ENCODE measurements around the gene ZBTB5. TPM values are rescaled to one million over a fixed set of nuclear protein-coding genes. Genes with fewer than 3 reads are reported as not detected.

Gene ZBTB5
- total and polyA plus RNA-seq, 9 donors, result 12.6 to 18.2 (median 15.0) TPM

GRCh38 chr9:37508135-37508833 lies 43.0 kb upstream of the ZBTB5 start:
- no peak overlapping the region for H3K27ac ChIP-seq (ENCODE audit: low read length)
- no peaks in the 10 kb centered on the region for H3K27me3 ChIP-seq (ENCODE audit: control insufficient read depth, insufficient read depth, low read length)
- no peaks in the 10 kb centered on the region for H3K9me3 ChIP-seq (replicated peaks; ENCODE audit: control insufficient read depth, low read depth, low read length)
- H3K4me1 ChIP-seq (ENCODE audit: control insufficient read depth, insufficient read depth, low read length), result no peaks in the 10 kb centered on the region
- 89% methylated on average over 2 of the region's 5 CpGs for WGBS (ENCODE audit: insufficient coverage)
- DNase-seq, result no peak
- peaks cover 56% of the 10 kb centered on the region for H3K36me3 ChIP-seq (ENCODE audit: control insufficient read depth, insufficient read depth, low read length)
- no peak overlapping the region for H3K4me3 ChIP-seq (ENCODE audit: low read length)

- H3K27me3 ChIP-seq (ENCODE audit: control insufficient read depth, insufficient read depth, low read length), result no peaks in the 10 kb centered on the region
- no peaks in the 10 kb centered on the region for H3K9me3 ChIP-seq (replicated peaks; ENCODE audit: control insufficient read depth, low read depth, low read length)
- no peak overlapping the region for H3K27ac ChIP-seq (ENCODE audit: low read length)
- DNase-seq, result no peak
- H3K4me1 ChIP-seq (ENCODE audit: control insufficient read depth, insufficient read depth, low read length), result no peaks in the 10 kb centered on the region
- 94% methylated on average over 9 of the region's 11 CpGs for WGBS (ENCODE audit: insufficient coverage)
- no peak overlapping the region for H3K4me3 ChIP-seq (ENCODE audit: low read length)
- H3K36me3 ChIP-seq (ENCODE audit: control insufficient read depth, insufficient read depth, low read length), result peaks cover 63% of the 10 kb centered on the region
Observed at GRCh38 chr9:37507566-37508134, 42.4 kb upstream of the ZBTB5 start.

GRCh38 chr9:37504605-37505004 lies 39.4 kb upstream of the ZBTB5 start:
- DNase-seq, result no peak
- no peak overlapping the region for H3K4me3 ChIP-seq (ENCODE audit: low read length)
- H3K27ac ChIP-seq (ENCODE audit: low read length), result no peak overlapping the region
- H3K36me3 ChIP-seq (ENCODE audit: control insufficient read depth, insufficient read depth, low read length), result peaks cover 63% of the 10 kb centered on the region
- H3K9me3 ChIP-seq (replicated peaks; ENCODE audit: control insufficient read depth, low read depth, low read length), result no peaks in the 10 kb centered on the region
- 93% methylated on average over 4 of the region's 5 CpGs for WGBS (ENCODE audit: insufficient coverage)
- H3K4me1 ChIP-seq (ENCODE audit: control insufficient read depth, insufficient read depth, low read length), result no peaks in the 10 kb centered on the region
- no peaks in the 10 kb centered on the region for H3K27me3 ChIP-seq (ENCODE audit: control insufficient read depth, insufficient read depth, low read length)

- 93% methylated on average over 3 of the region's 3 CpGs for WGBS (ENCODE audit: insufficient coverage)
- no peaks in the 10 kb centered on the region for H3K4me1 ChIP-seq (ENCODE audit: control insufficient read depth, insufficient read depth, low read length)
- H3K27ac ChIP-seq (ENCODE audit: low read length), result no peak overlapping the region
- peaks cover 58% of the 10 kb centered on the region for H3K36me3 ChIP-seq (ENCODE audit: control insufficient read depth, insufficient read depth, low read length)
- no peaks in the 10 kb centered on the region for H3K27me3 ChIP-seq (ENCODE audit: control insufficient read depth, insufficient read depth, low read length)
- no peak overlapping the region for H3K4me3 ChIP-seq (ENCODE audit: low read length)
- no peak for DNase-seq
- H3K9me3 ChIP-seq (replicated peaks; ENCODE audit: control insufficient read depth, low read depth, low read length), result no peaks in the 10 kb centered on the region
Observed at GRCh38 chr9:37503736-37504135, 38.5 kb upstream of the ZBTB5 start.

GRCh38 chr9:37501957-37502596 lies 36.8 kb upstream of the ZBTB5 start:
- no peak overlapping the region for H3K4me3 ChIP-seq (ENCODE audit: low read length)
- H3K27me3 ChIP-seq (ENCODE audit: control insufficient read depth, insufficient read depth, low read length), result no peaks in the 10 kb centered on the region
- WGBS (ENCODE audit: insufficient coverage), result 100% methylated on average over 1 of the region's 2 CpGs
- H3K4me1 ChIP-seq (ENCODE audit: control insufficient read depth, insufficient read depth, low read length), result no peaks in the 10 kb centered on the region
- no peak overlapping the region for H3K27ac ChIP-seq (ENCODE audit: low read length)
- H3K9me3 ChIP-seq (replicated peaks; ENCODE audit: control insufficient read depth, low read depth, low read length), result no peaks in the 10 kb centered on the region
- H3K36me3 ChIP-seq (ENCODE audit: control insufficient read depth, insufficient read depth, low read length), result peaks cover 60% of the 10 kb centered on the region
- no peak for DNase-seq

GRCh38 chr9:37499297-37499696 lies 34.0 kb upstream of the ZBTB5 start:
- Histone ChIP-seq H3K4me3 (ENCODE audit: low read length) (no peak overlapping the region), H3K36me3 (ENCODE audit: control insufficient read depth, insufficient read depth, low read length) (peaks cover 73% of the 10 kb centered on the region), H3K27ac (ENCODE audit: low read length) (no peak overlapping the region), H3K27me3 (ENCODE audit: control insufficient read depth, insufficient read depth, low read length) (no peaks in the 10 kb centered on the region), H3K4me1 (ENCODE audit: control insufficient read depth, insufficient read depth, low read length) (no peaks in the 10 kb centered on the region), H3K9me3 (replicated peaks; ENCODE audit: control insufficient read depth, low read depth, low read length) (no peaks in the 10 kb centered on the region)
- WGBS (ENCODE audit: insufficient coverage), result 92% methylated on average over 2 of the region's 6 CpGs
- DNase-seq, result no peak

- 86% methylated on average over 2 of the region's 3 CpGs for WGBS (ENCODE audit: insufficient coverage)
- no peak overlapping the region for H3K27ac ChIP-seq (ENCODE audit: low read length)
- no peak overlapping the region for H3K4me3 ChIP-seq (ENCODE audit: low read length)
- no peaks in the 10 kb centered on the region for H3K9me3 ChIP-seq (replicated peaks; ENCODE audit: control insufficient read depth, low read depth, low read length)
- no peaks in the 10 kb centered on the region for H3K4me1 ChIP-seq (ENCODE audit: control insufficient read depth, insufficient read depth, low read length)
- no peaks in the 10 kb centered on the region for H3K27me3 ChIP-seq (ENCODE audit: control insufficient read depth, insufficient read depth, low read length)
- no peak for DNase-seq
- peaks cover 70% of the 10 kb centered on the region for H3K36me3 ChIP-seq (ENCODE audit: control insufficient read depth, insufficient read depth, low read length)
Observed at GRCh38 chr9:37498457-37498856, 33.2 kb upstream of the ZBTB5 start.

GRCh38 chr9:37497320-37497719 lies 32.1 kb upstream of the ZBTB5 start:
- 90% methylated on average over 2 of the region's 3 CpGs for WGBS (ENCODE audit: insufficient coverage)
- DNase-seq, result no peak
- no peaks in the 10 kb centered on the region for H3K4me1 ChIP-seq (ENCODE audit: control insufficient read depth, insufficient read depth, low read length)
- no peak overlapping the region for H3K27ac ChIP-seq (ENCODE audit: low read length)
- peaks cover 67% of the 10 kb centered on the region for H3K36me3 ChIP-seq (ENCODE audit: control insufficient read depth, insufficient read depth, low read length)
- H3K9me3 ChIP-seq (replicated peaks; ENCODE audit: control insufficient read depth, low read depth, low read length), result no peaks in the 10 kb centered on the region
- H3K4me3 ChIP-seq (ENCODE audit: low read length), result no peak overlapping the region
- no peaks in the 10 kb centered on the region for H3K27me3 ChIP-seq (ENCODE audit: control insufficient read depth, insufficient read depth, low read length)

GRCh38 chr9:37496020-37496419 lies 30.8 kb upstream of the ZBTB5 start:
- H3K9me3 ChIP-seq (replicated peaks; ENCODE audit: control insufficient read depth, low read depth, low read length), result no peaks in the 10 kb centered on the region
- 81% methylated on average over 4 of the region's 4 CpGs for WGBS (ENCODE audit: insufficient coverage)
- DNase-seq, result no peak
- H3K4me1 ChIP-seq (ENCODE audit: control insufficient read depth, insufficient read depth, low read length), result no peaks in the 10 kb centered on the region
- H3K27me3 ChIP-seq (ENCODE audit: control insufficient read depth, insufficient read depth, low read length), result no peaks in the 10 kb centered on the region
- peaks cover 63% of the 10 kb centered on the region for H3K36me3 ChIP-seq (ENCODE audit: control insufficient read depth, insufficient read depth, low read length)
- H3K4me3 ChIP-seq (ENCODE audit: low read length), result no peak overlapping the region
- H3K27ac ChIP-seq (ENCODE audit: low read length), result no peak overlapping the region

GRCh38 chr9:37495571-37495970 lies 30.3 kb upstream of the ZBTB5 start:
- H3K4me3 ChIP-seq (ENCODE audit: low read length), result no peak overlapping the region
- peaks cover 59% of the 10 kb centered on the region for H3K36me3 ChIP-seq (ENCODE audit: control insufficient read depth, insufficient read depth, low read length)
- WGBS (ENCODE audit: insufficient coverage), result 95% methylated on average over 4 of the region's 5 CpGs

More at GRCh38 chr9:37495571-37495970, 30.3 kb upstream of the ZBTB5 start:
- Histone ChIP-seq H3K4me1 (ENCODE audit: control insufficient read depth, insufficient read depth, low read length) (no peaks in the 10 kb centered on the region), H3K27me3 (ENCODE audit: control insufficient read depth, insufficient read depth, low read length) (no peaks in the 10 kb centered on the region), H3K27ac (ENCODE audit: low read length) (no peak overlapping the region), H3K9me3 (replicated peaks; ENCODE audit: control insufficient read depth, low read depth, low read length) (no peaks in the 10 kb centered on the region)
- no peak for DNase-seq
